ENCODE measurements around the gene USP3. TPM values are rescaled to one million over a fixed set of nuclear protein-coding genes. Genes with fewer than 3 reads are reported as not detected.

The USP3 gene
- total and polyA plus RNA-seq, 10 of the 15 experiments (the other 5 are each of a cell fraction or from before 2014, with no cell fraction given) = 23.8 to 64.5 (median 50.3) TPM

GRCh38 chr15:63517202-63517601 is 12.8 kb downstream of the USP3 start (continued):
- TF ChIP-seq, protein P1, sequence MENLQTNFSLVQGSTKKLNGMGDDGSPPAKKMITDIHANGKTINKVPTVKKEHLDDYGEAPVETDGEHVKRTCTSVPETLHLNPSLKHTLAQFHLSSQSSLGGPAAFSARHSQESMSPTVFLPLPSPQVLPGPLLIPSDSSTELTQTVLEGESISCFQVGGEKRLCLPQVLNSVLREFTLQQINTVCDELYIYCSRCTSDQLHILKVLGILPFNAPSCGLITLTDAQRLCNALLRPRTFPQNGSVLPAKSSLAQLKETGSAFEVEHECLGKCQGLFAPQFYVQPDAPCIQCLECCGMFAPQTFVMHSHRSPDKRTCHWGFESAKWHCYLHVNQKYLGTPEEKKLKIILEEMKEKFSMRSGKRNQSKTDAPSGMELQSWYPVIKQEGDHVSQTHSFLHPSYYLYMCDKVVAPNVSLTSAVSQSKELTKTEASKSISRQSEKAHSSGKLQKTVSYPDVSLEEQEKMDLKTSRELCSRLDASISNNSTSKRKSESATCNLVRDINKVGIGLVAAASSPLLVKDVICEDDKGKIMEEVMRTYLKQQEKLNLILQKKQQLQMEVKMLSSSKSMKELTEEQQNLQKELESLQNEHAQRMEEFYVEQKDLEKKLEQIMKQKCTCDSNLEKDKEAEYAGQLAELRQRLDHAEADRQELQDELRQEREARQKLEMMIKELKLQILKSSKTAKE (IDR thresholded peaks at IDR 0.05; ENCODE audit: low read depth, poor library complexity, severe bottlenecking) = peak; percentile 25
- TF ChIP-seq, protein P2, sequence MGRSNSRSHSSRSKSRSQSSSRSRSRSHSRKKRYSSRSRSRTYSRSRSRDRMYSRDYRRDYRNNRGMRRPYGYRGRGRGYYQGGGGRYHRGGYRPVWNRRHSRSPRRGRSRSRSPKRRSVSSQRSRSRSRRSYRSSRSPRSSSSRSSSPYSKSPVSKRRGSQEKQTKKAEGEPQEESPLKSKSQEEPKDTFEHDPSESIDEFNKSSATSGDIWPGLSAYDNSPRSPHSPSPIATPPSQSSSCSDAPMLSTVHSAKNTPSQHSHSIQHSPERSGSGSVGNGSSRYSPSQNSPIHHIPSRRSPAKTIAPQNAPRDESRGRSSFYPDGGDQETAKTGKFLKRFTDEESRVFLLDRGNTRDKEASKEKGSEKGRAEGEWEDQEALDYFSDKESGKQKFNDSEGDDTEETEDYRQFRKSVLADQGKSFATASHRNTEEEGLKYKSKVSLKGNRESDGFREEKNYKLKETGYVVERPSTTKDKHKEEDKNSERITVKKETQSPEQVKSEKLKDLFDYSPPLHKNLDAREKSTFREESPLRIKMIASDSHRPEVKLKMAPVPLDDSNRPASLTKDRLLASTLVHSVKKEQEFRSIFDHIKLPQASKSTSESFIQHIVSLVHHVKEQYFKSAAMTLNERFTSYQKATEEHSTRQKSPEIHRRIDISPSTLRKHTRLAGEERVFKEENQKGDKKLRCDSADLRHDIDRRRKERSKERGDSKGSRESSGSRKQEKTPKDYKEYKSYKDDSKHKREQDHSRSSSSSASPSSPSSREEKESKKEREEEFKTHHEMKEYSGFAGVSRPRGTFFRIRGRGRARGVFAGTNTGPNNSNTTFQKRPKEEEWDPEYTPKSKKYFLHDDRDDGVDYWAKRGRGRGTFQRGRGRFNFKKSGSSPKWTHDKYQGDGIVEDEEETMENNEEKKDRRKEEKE (IDR thresholded peaks at IDR 0.05) = no peak
- TF ChIP-seq JUNB (IDR thresholded peaks at IDR 0.05) (no peak; the same call in 1 of the 2 replicates), PRDM15 (CRISPR knock-in tag; IDR thresholded peaks at IDR 0.05) (no peak), PAX8 (IDR thresholded peaks at IDR 0.05) (no peak), TCF7 (IDR thresholded peaks at IDR 0.05; ENCODE audit: borderline replicate concordance) (no peak), CEBPZ (IDR thresholded peaks at IDR 0.05; ENCODE audit: low read depth, low read length) (no peak), ZNF217 (IDR thresholded peaks at IDR 0.05) (no peak), CEBPB (IDR thresholded peaks at IDR 0.05; ENCODE audit: borderline replicate concordance in 1 of 2, low read depth in 2 of 2, low read length in 2 of 2) (no peak)
